GM12872 (cell line): Measurements from ENCODE around the gene FFAR3.
A peak's percentile ranks its signal among the peaks of the same experiment; 100 is the strongest.

ENCODE experiments used
- CTCF ChIP-seq: IDR thresholded peaks from 3 replicates; pipeline ENCODE4 v1.5.1; 2011; ENCODE audit warnings: low read depth, mild to moderate bottlenecking, low read length, moderate library complexity; ENCODE audit not compliant: insufficient read depth

Gene FFAR3

GRCh38 chr19:35331551-35332214 is 26.6 kb upstream of the FFAR3 start:
- no peak for TF ChIP-seq CTCF

GRCh38 chr19:35332817-35333216 is 25.4 kb upstream of the FFAR3 start:
- TF ChIP-seq CTCF: peak; percentile 30

- no peak for TF ChIP-seq CTCF
Measured at GRCh38 chr19:35334144-35334753, 24.0 kb upstream of the FFAR3 start.

GRCh38 chr19:35336166-35336955 is 21.9 kb upstream of the FFAR3 start:
- no peak for TF ChIP-seq CTCF

GRCh38 chr19:35337097-35337983 is 20.9 kb upstream of the FFAR3 start:
- TF ChIP-seq CTCF: no peak

GRCh38 chr19:35337984-35338296 is 20.3 kb upstream of the FFAR3 start:
- TF ChIP-seq CTCF: no peak

GRCh38 chr19:35340431-35340830 is 17.8 kb upstream of the FFAR3 start:
- no peak for TF ChIP-seq CTCF
